ENCODE results near the gene IL11RA.

GRCh38 chr9:34606190-34606589 is 45.8 kb upstream of the IL11RA start:
- TF ChIP-seq CTCF (IDR thresholded peaks at IDR 0.05; ENCODE audit: low read length) (no peak), EZH2 (IDR thresholded peaks at IDR 0.05; ENCODE audit: borderline replicate concordance, low read length) (no peak)

Measured in OCI-LY1 (cell line).